Stimulated activated CD4-positive, alpha-beta T cell treated with anti-CD3 and anti-CD28 coated beads, Interleukin-1b, Interleukin-23, amount 100 ng/mL, for 24 hours (primary cell): ENCODE data around the gene IL7R.
"Not testable (repeated sequence)": the region's sequence is repeated elsewhere in the genome, so short reads cannot be mapped to it uniquely, and the experiment has no call there.

Source experiments
- DNase-seq, 4 experiments: peaks; one replicate each; pipeline ENCODE4 v3.0.0-alpha.2; 2020; ENCODE audit warnings: low read depth in 4 of 4, low spot score in 1 of 4

IL7R gene

GRCh38 chr5:35870605-35871004, 13.9 kb downstream of the IL7R start:
- DNase-seq, result no peak

- no peak for DNase-seq
Observed at GRCh38 chr5:35876454-35876853, 19.8 kb downstream of the IL7R start.

- DNase-seq, result no peak
Observed at GRCh38 chr5:35876922-35877321, 20.2 kb downstream of the IL7R start.

GRCh38 chr5:35877655-35878054, 21.0 kb downstream of the IL7R start:
- DNase-seq, result no peak

- DNase-seq, result no peak
Observed at GRCh38 chr5:35878079-35878478, 21.4 kb downstream of the IL7R start.

GRCh38 chr5:35879096-35879495, 22.4 kb downstream of the IL7R start:
- no peak for DNase-seq

- DNase-seq, result no peak
Observed at GRCh38 chr5:35879649-35880048, 23.0 kb downstream of the IL7R start.

GRCh38 chr5:35880156-35880555, 23.5 kb downstream of the IL7R start:
- DNase-seq, result no peak

- DNase-seq, result no peak
Observed at GRCh38 chr5:35881758-35882157, 25.1 kb downstream of the IL7R start.

- DNase-seq, result no peak
Observed at GRCh38 chr5:35884191-35884769, 27.6 kb downstream of the IL7R start.

- DNase-seq, result no peak
Observed at GRCh38 chr5:35884773-35885172, 28.1 kb downstream of the IL7R start.

- DNase-seq, result no peak
Observed at GRCh38 chr5:35886381-35886780, 29.7 kb downstream of the IL7R start.

GRCh38 chr5:35887321-35888100, 30.8 kb downstream of the IL7R start:
- DNase-seq, result no peak

- DNase-seq, result no peak
Observed at GRCh38 chr5:35890021-35891020, 33.6 kb downstream of the IL7R start.

- DNase-seq, result not testable (repeated sequence)
Observed at GRCh38 chr5:35892799-35893198, 36.1 kb downstream of the IL7R start.

- no peak for DNase-seq
Observed at GRCh38 chr5:35894131-35894530, 37.4 kb downstream of the IL7R start.

GRCh38 chr5:35898952-35899660, 42.4 kb downstream of the IL7R start:
- DNase-seq, result no peak

GRCh38 chr5:35899800-35900199, 43.1 kb downstream of the IL7R start:
- DNase-seq, result no peak

GRCh38 chr5:35900972-35901695, 44.4 kb downstream of the IL7R start:
- no peak for DNase-seq

- DNase-seq, result no peak
Observed at GRCh38 chr5:35902046-35902672, 45.5 kb downstream of the IL7R start.
